NCI-H2171 (cell line): ENCODE data around the gene TIMM8A.
"Not testable (repeated sequence)": the region's sequence is repeated elsewhere in the genome, so short reads cannot be mapped to it uniquely, and the experiment has no call there.

Experiments
- DNase-seq: peaks from one replicate; lab custom pipeline; 2025; lab: John Stamatoyannopoulos, UW

Gene TIMM8A

DNA sequence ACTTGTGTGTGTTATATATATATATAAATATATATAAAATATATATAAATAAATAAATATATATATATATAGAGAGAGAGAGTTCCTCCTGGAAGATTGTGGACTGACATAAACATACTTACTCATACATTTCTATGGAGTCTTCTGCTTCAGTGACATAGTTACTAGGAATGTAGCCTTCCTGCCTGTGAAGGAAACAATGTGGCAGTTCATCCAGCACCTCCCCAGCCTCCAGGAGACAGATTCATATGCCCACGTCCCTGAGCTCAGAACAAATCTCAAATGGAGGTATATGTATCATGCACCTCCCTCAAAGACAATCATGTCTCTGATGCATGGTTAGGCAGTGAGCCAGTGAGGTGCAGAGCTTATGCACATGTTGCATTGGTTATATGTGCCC lies 11.4 kb upstream of the TIMM8A start:
- DNase-seq, result no peak

DNA sequence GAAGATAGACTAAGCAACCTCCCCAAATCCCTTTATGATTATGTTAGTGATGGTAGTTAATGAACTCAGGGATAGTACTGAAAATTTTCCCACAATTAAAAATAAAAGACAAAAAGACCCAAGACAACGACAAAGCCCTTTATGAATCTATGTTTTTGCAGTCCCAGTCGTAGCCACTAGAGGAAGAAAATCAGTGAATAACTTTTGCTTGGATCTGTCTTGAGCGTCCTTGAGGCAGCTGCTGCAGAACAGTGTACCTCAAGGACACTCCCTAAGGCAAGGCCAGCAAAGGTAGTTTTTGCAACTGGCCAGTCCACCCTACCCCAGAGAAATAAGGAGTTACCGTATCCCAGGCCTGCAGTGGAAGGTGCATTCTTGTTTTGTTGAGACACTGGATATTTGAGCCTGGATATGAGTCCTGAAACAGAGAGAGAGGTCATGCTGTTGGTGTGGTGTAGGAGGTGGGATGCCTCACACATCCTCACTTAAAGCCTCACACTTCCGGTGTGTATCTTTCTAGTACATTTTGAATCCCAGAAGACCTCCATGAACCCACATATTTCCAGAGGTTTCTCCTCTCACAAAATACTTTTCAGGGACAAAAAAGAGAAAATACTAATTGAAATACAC lies 8.7 kb upstream of the TIMM8A start:
- no peak for DNase-seq

DNA sequence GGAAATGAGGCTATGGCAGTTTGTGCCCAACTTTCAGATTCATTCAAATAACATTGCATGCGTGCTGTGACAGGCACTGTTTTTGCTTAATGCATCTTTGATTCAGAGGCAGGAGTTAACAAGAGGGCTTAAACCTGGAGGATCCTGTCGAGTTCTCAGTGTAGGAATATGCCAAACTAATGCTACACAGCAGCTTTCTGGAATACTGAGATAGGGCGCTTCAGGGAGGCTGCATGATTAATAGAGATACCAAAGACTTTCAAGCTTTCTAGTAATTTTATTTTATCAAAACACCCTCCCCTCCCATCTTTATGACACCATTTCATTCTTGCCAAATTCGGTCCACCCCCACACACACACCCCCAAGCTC lies 636 bp upstream of the TIMM8A start:
- DNase-seq, result no peak

DNA sequence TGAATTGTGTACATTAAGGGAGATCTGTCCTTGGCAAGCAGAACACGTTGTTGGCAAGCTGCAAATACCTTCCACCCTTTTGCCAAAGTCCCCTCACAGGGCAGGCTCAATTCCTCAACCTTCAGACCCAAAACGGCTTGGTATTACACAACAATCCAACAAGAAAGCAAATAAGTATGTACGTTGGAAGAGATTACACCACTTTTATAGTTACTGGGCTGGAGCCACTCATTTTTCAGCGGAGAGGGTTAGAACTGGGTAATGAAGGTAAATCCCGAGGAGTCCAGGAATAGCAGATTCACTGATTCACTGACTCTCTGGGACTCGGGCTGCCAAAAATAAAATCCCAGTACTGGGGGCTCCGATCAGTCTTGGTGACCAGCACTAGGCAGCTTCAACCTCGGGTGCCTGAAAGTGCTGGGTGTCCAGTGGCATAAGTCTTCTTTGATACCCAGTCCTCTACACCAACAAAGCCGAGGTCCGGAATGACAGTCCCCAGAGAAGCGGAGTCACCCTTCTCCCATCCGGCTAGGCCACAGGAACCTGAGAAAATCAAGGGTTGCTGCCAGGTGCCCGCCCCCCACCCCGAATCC lies 587 bp downstream of the TIMM8A start:
- no peak for DNase-seq

DNA sequence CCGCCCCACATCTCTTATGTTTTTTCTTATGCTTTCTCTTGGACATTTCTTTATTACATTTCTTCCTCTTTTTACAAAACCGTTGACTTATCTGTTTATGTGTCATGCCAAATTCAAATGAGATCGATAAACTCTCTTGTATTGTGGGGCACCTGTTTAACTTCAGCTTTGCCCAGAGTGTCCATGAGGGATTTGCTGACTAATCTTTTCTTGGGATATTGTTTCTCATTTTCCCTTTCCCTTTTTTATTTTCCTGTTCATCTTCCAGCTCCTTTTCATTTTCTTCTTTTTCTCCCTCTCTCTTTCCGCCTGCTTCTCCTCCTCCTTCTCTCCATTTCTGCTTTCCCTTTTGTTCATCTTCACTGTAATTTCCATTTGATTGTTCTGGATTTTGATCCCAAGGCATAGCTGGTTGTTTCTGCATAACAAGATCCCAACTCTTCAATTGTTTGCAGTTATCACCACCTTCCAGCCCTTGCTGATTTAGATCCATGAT lies 10.7 kb downstream of the TIMM8A start:
- no peak for DNase-seq

DNA sequence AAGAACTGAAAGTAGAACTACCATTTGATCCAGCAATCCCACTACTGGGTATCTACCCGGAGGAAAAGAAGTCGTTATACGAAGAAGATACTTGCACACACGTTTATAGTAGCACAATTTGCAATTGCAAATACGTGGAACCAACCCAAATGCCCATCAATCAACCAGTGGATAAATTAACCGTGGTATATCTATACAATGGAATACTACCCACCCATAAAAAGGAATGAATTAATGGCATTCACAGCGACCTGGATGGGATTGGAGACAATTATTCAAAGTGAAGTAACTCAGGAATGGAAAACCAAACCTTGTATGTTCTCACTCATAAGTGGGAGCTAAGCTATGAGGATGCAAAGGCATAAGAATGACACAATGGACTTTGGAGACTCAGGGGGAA lies 14.2 kb downstream of the TIMM8A start:
- DNase-seq, result not testable (repeated sequence)

DNA sequence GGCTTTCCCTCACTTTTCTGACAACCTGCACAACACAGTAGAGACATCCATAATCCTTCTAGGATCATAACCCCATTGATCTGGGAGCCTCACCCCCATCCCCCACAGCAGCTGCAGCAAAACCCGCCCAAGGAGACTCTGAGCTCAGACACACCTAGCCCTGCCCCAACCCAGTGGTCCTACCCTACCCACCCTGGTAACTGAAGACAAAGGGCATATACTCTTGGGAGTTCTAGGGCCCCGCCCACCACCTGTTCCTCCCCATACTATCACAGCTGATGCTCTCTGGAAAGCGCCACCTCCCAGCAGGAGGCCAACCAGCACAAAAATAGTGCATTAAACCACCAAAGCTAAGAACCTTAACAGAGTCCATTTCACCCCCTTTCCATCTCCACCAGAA lies 21.9 kb downstream of the TIMM8A start:
- DNase-seq, result peak; percentile 43

DNA sequence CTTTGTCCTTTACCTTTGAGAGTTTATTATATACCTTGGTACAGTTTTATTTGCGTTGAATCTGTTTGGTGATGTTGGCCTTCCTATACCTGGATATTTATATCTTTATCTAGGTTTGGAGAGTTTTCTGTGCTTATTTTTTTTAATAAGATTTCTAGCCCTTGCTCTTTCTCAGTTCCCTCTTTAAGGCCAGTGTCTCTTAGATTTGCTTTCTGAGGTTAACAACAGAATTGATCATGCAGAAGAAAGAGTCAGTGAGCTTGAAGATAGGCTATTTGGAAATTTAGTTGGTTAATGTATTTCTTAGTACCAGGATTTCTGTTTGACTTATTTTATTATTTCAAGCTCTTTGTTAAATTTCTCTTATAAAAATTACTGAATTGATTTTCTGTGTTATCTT lies 44.8 kb downstream of the TIMM8A start:
- DNase-seq, result no peak
